Loucy (cell line): ENCODE measurements around the gene ADAMTSL2.

Experiments
- H2AFZ ChIP-seq: fragments of 200-600 bp; sonication (generic); 2 replicates; pipeline ENCODE4 v1.6.0; 2016; ENCODE audit warnings: antibody characterized with exemption, mild to moderate bottlenecking, low read length, moderate library complexity
- H3F3A ChIP-seq: fragments of 200-600 bp; 2 replicates; pipeline ENCODE4 v1.6.0; 2016; ENCODE audit warnings: antibody characterized with exemption, low read depth, mild to moderate bottlenecking
- H3K27me3 ChIP-seq: fragments of 200-600 bp; sonication (generic); 2 replicates; pipeline ENCODE4 v1.6.1; 2014; ENCODE audit warnings: low read length, mild to moderate bottlenecking; ENCODE audit not compliant: insufficient read depth, poor library complexity, severe bottlenecking
- H3K36me3 ChIP-seq: fragments of 200-600 bp; sonication (generic); 2 replicates; pipeline ENCODE4 v1.6.1; 2016; ENCODE audit warnings: low read length; ENCODE audit not compliant: insufficient read depth
- H3K4me1 ChIP-seq: fragments of 200-600 bp; sonication (generic); 2 replicates; pipeline ENCODE4 v1.5.1; 2014; ENCODE audit warnings: low read length, mild to moderate bottlenecking; ENCODE audit not compliant: insufficient read depth, poor library complexity, severe bottlenecking
- H3K4me2 ChIP-seq: fragments of 200-600 bp; sonication (generic); 2 replicates; pipeline ENCODE4 v1.6.0; 2014; ENCODE audit warnings: antibody characterized with exemption, low read length, low read depth, mild to moderate bottlenecking; ENCODE audit not compliant: poor library complexity, severe bottlenecking
- H3K4me3 ChIP-seq: fragments of 200-600 bp; sonication (generic); 2 replicates; pipeline ENCODE4 v1.5.1; 2014; ENCODE audit warnings: low read length, mild to moderate bottlenecking, mixed read lengths; ENCODE audit not compliant: poor library complexity, severe bottlenecking
- H3K79me2 ChIP-seq: fragments of 200-600 bp; sonication (generic); 2 replicates; pipeline ENCODE4 v1.6.1; 2014; ENCODE audit warnings: low read length; ENCODE audit not compliant: insufficient read depth
- H3K9ac ChIP-seq: fragments of 200-600 bp; sonication (generic); 2 replicates; pipeline ENCODE4 v1.6.0; 2014; ENCODE audit warnings: mild to moderate bottlenecking, low read depth, low read length, moderate library complexity; ENCODE audit not compliant: poor library complexity, severe bottlenecking
- H3K9me2 ChIP-seq: fragments of 200-600 bp; sonication (generic); replicated peaks from 2 replicates; pipeline ENCODE4 v1.6.1; 2016; ENCODE audit warnings: low read depth, low read length, mixed read lengths
- H3K9me3 ChIP-seq: fragments of 200-600 bp; sonication (generic); 2 replicates; pipeline ENCODE4 v1.6.1; 2014; ENCODE audit warnings: mild to moderate bottlenecking, antibody characterized with exemption, low read length, low read depth; ENCODE audit not compliant: insufficient read depth
- H4K20me1 ChIP-seq: fragments of 200-600 bp; sonication (generic); 2 replicates; pipeline ENCODE4 v1.6.0; 2014; ENCODE audit warnings: antibody characterized with exemption, low read length, mild to moderate bottlenecking; ENCODE audit not compliant: insufficient read depth, poor library complexity, severe bottlenecking
- CTCF ChIP-seq: fragments of 200-600 bp; sonication (generic); conservative IDR thresholded peaks from 2 replicates; pipeline ENCODE4 v1.5.1; 2014; ENCODE audit warnings: mild to moderate bottlenecking, antibody characterized with exemption, low read length
- EZH2phosphoT487 ChIP-seq: fragments of 200-600 bp; IDR thresholded peaks from 2 replicates; pipeline ENCODE4 v1.6.1; 2018; ENCODE audit warnings: antibody characterized with exemption, mild to moderate bottlenecking, moderate library complexity, borderline replicate concordance

Gene ADAMTSL2

GRCh38 chr9:133490865-133491655 lies 43.4 kb upstream of the ADAMTSL2 start:
- H2AFZ ChIP-seq = no peak overlapping the region
- TF ChIP-seq EZH2phosphoT487 = no peak
- no peak for TF ChIP-seq CTCF
- H3K36me3 ChIP-seq = no peaks in the 10 kb centered on the region
- no peaks in the 10 kb centered on the region for H3K79me2 ChIP-seq
- no peak overlapping the region for H3K9ac ChIP-seq
- no peaks in the 10 kb centered on the region for H3K4me1 ChIP-seq
- H3K9me2 ChIP-seq = no peaks in the 10 kb centered on the region
- no peak overlapping the region for H3K4me2 ChIP-seq
- no peaks in the 10 kb centered on the region for H3K27me3 ChIP-seq
- no peak overlapping the region for H3K4me3 ChIP-seq
- no peaks in the 10 kb centered on the region for H3K9me3 ChIP-seq
- no peaks in the 10 kb centered on the region for H4K20me1 ChIP-seq
- H3F3A ChIP-seq = no peaks in the 10 kb centered on the region

GRCh38 chr9:133491656-133491925 lies 42.9 kb upstream of the ADAMTSL2 start:
- Histone ChIP-seq H3K9me3 (no peaks in the 10 kb centered on the region), H3K4me2 (no peak overlapping the region), H3K79me2 (no peaks in the 10 kb centered on the region), H3K36me3 (no peaks in the 10 kb centered on the region), H4K20me1 (no peaks in the 10 kb centered on the region), H3K9ac (no peak overlapping the region), H3K9me2 (no peaks in the 10 kb centered on the region), H3F3A (no peaks in the 10 kb centered on the region), H2AFZ (no peak overlapping the region), H3K27me3 (no peaks in the 10 kb centered on the region), H3K4me3 (no peak overlapping the region), H3K4me1 (no peaks in the 10 kb centered on the region)
- TF ChIP-seq EZH2phosphoT487 (no peak), CTCF (no peak)

- Histone ChIP-seq H4K20me1 (no peaks in the 10 kb centered on the region), H3F3A (no peaks in the 10 kb centered on the region), H3K9me2 (no peaks in the 10 kb centered on the region), H3K4me2 (no peak overlapping the region), H3K79me2 (no peaks in the 10 kb centered on the region), H3K27me3 (no peaks in the 10 kb centered on the region), H3K36me3 (no peaks in the 10 kb centered on the region), H3K4me3 (no peak overlapping the region), H3K9me3 (no peaks in the 10 kb centered on the region), H3K9ac (no peak overlapping the region), H2AFZ (no peak overlapping the region), H3K4me1 (no peaks in the 10 kb centered on the region)
- TF ChIP-seq EZH2phosphoT487 (no peak), CTCF (no peak)
Observed at GRCh38 chr9:133492061-133493021, 42.2 kb upstream of the ADAMTSL2 start.
